Measurements from ENCODE around the gene TFAM. TPM values are rescaled to one million over a fixed set of nuclear protein-coding genes. Genes with fewer than 3 reads are reported as not detected.

The TFAM gene
- 102 and 108 TPM in 2 replicates for total RNA-seq

DNA sequence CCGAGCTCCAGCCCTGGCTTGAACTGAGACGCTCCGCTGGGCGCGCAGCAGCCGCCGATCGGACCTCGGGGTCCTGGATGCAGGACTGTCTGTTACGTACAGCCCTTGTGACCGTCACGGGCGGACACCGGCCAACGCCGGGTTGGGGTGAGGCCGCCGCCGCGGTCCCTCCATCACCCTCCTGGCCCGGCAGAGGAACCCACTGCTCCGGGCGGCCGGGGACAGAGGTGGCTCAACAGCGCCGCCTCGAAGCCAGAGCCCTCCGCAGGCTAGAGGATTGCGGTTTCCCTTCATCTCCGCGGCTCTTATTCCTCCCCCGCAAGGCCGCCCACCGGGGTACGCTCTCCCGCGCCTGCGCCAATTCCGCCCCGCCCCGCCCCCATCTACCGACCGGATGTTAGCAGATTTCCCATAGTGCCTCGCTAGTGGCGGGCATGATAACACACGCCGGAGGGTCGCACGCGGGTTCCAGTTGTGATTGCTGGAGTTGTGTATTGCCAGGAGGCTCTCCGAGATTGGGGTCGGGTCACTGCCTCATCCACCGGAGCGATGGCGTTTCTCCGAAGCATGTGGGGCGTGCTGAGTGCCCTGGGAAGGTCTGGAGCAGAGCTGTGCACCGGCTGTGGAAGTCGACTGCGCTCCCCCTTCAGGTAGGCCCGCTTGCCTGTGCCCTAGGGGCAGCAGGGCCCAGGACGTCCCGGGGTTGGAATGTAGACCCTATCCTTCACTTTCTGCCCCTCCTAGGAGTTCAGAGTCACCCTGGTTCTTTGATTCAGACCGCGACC is at the start of gene TFAM:
TSS of gene TFAM (plus strand) at position 412 of the 785 bp plus-strand sequence. CDS start at position 550, 138 bp downstream.
- intact Hi-C loops (cut with micrococcal nuclease), result loop anchor here (1.0 to 10.0 kb wide), 8 partner anchors 9 to 1850 kb away; partner anchors contain the start of gene CISD1
- H3K27me3 Mint-ChIP-seq, result peaks cover 2% of the 10 kb centered on the region
- DNase-seq, result peak; percentile 98
- no peaks in the 10 kb centered on the region for H3K9me3 Mint-ChIP-seq
- peak within 1 kb of the TSS; percentile 92 for H3K4me3 Mint-ChIP-seq
- H3K4me1 Mint-ChIP-seq, result peaks cover 27% of the 10 kb centered on the region
- peaks cover 32% of the 10 kb centered on the region for H3K36me3 Mint-ChIP-seq (ENCODE audit: low read depth)
- peak within 1 kb of the TSS; percentile 96 for H3K27ac Mint-ChIP-seq

DNA sequence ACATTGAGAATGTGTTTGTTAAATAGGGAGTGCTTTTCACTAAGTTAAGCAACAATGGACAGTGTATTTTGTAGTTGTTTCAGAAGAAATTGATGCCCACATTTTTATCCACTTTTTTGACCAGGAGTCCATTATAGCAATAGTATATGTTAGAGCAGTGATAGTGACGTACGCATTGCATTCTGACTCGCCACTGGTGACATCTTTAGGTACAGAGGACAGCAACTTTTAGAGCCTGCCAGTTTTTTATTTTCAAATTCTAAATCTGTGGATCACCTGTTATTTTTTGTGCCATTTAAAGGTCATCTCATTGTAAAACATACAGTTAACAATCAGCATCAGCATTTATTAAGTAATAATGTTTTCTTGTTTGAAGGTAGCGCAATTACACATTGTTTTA is 49.0 kb upstream of the TFAM start:
- Mint-ChIP-seq H3K27me3 (peaks cover 10% of the 10 kb centered on the region), H3K27ac (no peak overlapping the region), H3K9me3 (peaks cover 4% of the 10 kb centered on the region), H3K36me3 (ENCODE audit: low read depth) (peaks cover 11% of the 10 kb centered on the region), H3K4me1 (peaks cover 29% of the 10 kb centered on the region), H3K4me3 (peak overlapping the region; percentile 98)
- DNase-seq, result no peak
- intact Hi-C loops (cut with micrococcal nuclease), result loop anchor here (5.0 kb wide), 1 partner anchor 34 kb away; no protein-coding TSS in a partner anchor

DNA sequence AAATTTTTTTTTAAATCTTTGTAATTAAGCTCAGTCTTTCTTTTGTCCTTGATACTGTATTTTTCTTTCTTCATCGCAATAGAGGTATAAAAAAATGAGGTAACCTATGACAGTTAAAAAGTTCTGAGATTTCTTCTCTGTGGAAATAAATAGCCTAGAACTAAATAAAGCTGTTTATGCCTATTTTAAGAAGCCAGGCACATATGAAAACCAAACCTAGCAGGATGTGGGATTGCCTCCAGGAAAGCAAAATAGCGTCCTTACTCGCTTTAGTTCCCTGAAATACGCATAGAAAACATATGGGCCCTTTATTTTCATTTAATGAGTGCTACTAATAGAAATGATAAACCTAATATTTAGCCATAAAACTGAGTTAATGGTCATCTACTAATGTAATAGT is 43.8 kb upstream of the TFAM start:
- no peak for DNase-seq
- Mint-ChIP-seq H3K4me1 (peaks cover 25% of the 10 kb centered on the region), H3K9me3 (no peaks in the 10 kb centered on the region), H3K36me3 (ENCODE audit: low read depth) (peaks cover 11% of the 10 kb centered on the region), H3K4me3 (no peak overlapping the region), H3K27me3 (no peaks in the 10 kb centered on the region), H3K27ac (no peak overlapping the region)
- intact Hi-C loops (cut with micrococcal nuclease), result no loop called here

DNA sequence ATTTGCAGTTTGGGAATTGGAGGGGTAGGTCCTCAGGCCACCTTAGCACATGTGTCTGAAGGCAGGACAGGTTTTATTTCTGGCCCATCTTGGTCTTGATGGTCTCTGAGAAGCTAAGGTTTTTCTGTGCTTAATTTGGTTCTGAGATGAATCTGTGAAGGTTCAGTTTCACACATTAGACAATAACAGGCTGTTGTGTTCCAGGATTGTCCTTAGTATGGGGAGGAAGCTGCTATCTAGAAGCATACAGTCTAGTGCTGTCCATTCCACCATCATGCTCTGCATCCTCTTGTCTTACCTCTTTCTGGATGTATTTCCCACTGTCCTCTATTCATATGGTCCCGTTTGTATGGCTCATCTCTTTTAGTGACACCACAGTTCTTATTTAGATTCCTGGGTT is 43.3 kb upstream of the TFAM start:
- Mint-ChIP-seq H3K4me1 (peaks cover 25% of the 10 kb centered on the region), H3K27ac (no peak overlapping the region), H3K27me3 (no peaks in the 10 kb centered on the region), H3K9me3 (no peaks in the 10 kb centered on the region), H3K36me3 (ENCODE audit: low read depth) (peaks cover 12% of the 10 kb centered on the region), H3K4me3 (no peak overlapping the region)
- DNase-seq, result no peak
- intact Hi-C loops (cut with micrococcal nuclease), result no loop called here

DNA sequence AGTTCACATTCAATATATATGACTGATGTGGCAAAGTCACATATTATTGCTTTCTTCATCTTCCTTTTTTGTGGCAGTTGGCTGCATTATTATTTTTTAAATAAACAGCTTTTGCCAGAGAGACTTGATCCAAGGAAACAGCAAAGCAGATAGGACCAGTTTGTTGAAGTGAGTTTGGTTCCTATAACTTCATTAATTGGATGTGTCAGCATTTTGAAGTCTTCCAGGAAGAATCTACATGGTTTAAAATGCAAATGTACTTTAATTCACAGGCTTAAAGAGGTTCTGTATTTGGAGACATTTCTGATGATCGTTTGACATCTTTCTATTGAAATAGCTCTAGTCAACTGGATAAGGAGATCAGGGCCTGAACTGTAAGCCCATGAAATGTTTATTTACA is 37.2 kb upstream of the TFAM start:
- no peaks in the 10 kb centered on the region for H3K27me3 Mint-ChIP-seq
- no peaks in the 10 kb centered on the region for H3K9me3 Mint-ChIP-seq
- H3K27ac Mint-ChIP-seq, result no peak overlapping the region
- no peak for DNase-seq
- intact Hi-C loops (cut with micrococcal nuclease), result no loop called here
- H3K4me3 Mint-ChIP-seq, result no peak overlapping the region
- peaks cover 9% of the 10 kb centered on the region for H3K4me1 Mint-ChIP-seq
- peaks cover 11% of the 10 kb centered on the region for H3K36me3 Mint-ChIP-seq (ENCODE audit: low read depth)

DNA sequence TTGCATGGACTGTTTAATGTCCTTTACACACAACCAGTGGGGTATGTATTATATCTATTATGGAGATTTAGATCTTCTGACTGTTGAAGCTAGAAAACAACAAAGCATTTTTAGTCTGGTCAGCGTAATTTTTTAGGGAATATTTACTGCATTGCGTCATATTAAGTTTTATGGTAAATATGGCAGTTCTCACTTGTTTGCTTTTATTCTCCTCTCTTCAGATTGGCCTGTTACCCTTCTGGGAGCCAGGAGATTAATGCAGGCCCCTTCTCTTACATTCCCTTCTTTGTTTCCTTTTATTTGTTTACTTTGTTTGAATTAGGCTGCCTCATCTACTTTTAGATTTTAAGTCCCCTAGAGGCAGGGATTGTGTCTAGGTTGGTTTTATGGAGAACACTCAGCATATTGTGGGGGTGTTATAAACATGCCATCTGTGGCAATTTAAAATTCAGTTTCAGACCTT is 36.6 kb upstream of the TFAM start:
- H3K36me3 Mint-ChIP-seq (ENCODE audit: low read depth), result peaks cover 11% of the 10 kb centered on the region
- H3K27ac Mint-ChIP-seq, result no peak overlapping the region
- H3K4me3 Mint-ChIP-seq, result no peak overlapping the region
- H3K4me1 Mint-ChIP-seq, result peaks cover 9% of the 10 kb centered on the region
- no peaks in the 10 kb centered on the region for H3K9me3 Mint-ChIP-seq
- intact Hi-C loops (cut with micrococcal nuclease), result no loop called here
- DNase-seq, result no peak
- H3K27me3 Mint-ChIP-seq, result no peaks in the 10 kb centered on the region

DNA sequence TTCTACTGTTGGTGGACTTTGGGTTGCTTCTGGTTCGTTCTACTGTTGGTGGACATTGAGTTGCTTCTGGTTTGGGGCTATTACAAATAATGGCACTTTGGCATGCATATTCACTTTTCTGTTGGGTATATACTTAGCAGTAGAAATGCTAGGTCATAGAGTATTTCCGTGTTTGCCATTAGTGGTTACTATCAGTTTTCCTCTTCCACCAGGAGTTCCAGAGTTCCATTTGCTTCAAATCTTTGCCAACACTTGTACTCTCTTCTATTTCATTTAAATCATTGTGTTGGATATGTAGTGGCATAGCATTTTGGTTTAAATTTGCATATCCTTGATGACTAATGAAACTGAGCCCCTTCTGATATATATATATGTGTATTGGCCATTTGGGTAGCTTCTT is 35.2 kb upstream of the TFAM start:
- peaks cover 9% of the 10 kb centered on the region for H3K36me3 Mint-ChIP-seq (ENCODE audit: low read depth)
- no peak overlapping the region for H3K27ac Mint-ChIP-seq
- H3K27me3 Mint-ChIP-seq, result no peaks in the 10 kb centered on the region
- intact Hi-C loops (cut with micrococcal nuclease), result no loop called here
- H3K4me1 Mint-ChIP-seq, result peaks cover 9% of the 10 kb centered on the region
- DNase-seq, result no peak
- H3K9me3 Mint-ChIP-seq, result no peaks in the 10 kb centered on the region
- no peak overlapping the region for H3K4me3 Mint-ChIP-seq

DNA sequence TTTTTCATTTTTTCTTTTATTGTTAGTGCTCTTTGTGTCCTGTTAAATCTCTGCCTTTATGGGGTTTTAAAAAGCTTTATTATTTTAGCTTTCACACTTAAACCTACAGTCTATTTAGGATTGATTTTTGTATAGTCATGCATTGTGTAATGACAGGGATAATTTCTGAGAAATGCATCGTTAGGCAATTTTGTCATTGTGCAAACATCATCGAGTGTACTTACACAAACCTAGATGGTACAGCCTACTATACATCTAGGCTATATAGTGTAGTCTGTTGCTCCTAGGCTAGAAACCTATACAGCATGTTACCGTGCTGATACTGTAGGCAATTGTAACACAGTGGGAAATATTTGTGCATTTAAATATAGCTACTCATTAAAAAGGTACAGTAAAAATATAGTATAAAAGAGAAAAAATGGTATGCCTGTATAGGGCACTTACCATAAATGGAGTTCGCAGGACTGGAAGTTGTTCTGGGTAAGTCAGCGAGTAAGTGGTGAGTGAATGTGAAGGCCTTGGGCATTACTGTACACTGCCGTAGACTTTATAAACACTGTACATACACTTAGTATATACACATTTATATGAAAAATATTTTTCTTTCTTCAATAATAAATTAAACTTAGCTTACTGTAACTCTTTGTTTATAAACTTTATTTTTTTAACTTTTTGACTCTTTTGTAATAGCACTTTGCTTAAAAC is 34.4 kb upstream of the TFAM start:
- no peak for DNase-seq
- H3K27ac Mint-ChIP-seq, result no peak overlapping the region
- no peaks in the 10 kb centered on the region for H3K9me3 Mint-ChIP-seq
- no peaks in the 10 kb centered on the region for H3K27me3 Mint-ChIP-seq
- intact Hi-C loops (cut with micrococcal nuclease), result no loop called here
- H3K36me3 Mint-ChIP-seq (ENCODE audit: low read depth), result peaks cover 5% of the 10 kb centered on the region
- no peak overlapping the region for H3K4me3 Mint-ChIP-seq
- peaks cover 9% of the 10 kb centered on the region for H3K4me1 Mint-ChIP-seq

DNA sequence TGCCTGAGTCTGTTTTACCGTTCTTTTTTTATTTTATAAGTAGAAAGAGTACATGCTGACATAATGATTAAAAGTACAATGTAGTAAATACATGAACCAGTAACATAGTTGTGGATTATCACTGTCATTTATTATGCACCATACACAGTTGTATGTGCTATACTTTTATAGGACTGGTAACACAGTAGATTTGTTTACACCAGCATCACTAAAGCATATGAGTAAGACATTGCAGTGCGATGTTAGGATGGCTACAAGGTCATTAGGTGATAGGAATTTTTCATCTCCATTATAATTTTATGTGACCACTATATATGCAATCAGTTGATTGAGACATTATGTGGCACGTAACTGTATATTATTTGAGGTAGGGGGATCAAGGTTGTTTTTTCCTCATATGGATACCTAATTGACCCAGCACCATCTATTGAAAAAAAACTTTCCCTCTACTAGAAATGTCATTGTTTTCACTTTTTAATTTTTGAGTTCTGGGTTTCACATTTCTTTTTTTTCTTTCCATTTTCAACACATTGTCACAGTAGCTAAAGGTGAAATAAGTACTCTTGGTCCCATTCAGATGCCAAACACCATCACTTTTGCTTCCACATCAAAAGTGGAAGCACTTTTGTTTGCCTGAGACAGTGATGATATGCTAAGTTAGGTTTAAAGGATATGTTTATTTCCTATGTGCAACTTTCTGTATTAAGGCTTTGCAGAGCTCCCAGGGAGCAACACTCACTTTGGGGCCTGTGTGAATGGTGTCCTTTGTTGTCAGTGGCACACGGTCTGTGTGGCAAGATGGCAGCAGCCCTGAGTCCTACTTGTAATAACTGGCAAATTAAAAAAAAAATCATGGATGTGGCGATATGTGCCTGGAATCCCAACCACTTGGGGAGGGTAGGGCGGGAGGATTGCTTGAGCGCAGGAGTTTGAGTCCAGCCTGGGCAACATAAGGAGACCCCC is 33.3 kb upstream of the TFAM start:
- Mint-ChIP-seq H3K4me3 (no peak overlapping the region), H3K36me3 (ENCODE audit: low read depth) (peaks cover 2% of the 10 kb centered on the region), H3K27me3 (no peaks in the 10 kb centered on the region), H3K27ac (no peak overlapping the region), H3K4me1 (peaks cover 7% of the 10 kb centered on the region), H3K9me3 (no peaks in the 10 kb centered on the region)
- no peak for DNase-seq
- intact Hi-C loops (cut with micrococcal nuclease), result no loop called here

DNA sequence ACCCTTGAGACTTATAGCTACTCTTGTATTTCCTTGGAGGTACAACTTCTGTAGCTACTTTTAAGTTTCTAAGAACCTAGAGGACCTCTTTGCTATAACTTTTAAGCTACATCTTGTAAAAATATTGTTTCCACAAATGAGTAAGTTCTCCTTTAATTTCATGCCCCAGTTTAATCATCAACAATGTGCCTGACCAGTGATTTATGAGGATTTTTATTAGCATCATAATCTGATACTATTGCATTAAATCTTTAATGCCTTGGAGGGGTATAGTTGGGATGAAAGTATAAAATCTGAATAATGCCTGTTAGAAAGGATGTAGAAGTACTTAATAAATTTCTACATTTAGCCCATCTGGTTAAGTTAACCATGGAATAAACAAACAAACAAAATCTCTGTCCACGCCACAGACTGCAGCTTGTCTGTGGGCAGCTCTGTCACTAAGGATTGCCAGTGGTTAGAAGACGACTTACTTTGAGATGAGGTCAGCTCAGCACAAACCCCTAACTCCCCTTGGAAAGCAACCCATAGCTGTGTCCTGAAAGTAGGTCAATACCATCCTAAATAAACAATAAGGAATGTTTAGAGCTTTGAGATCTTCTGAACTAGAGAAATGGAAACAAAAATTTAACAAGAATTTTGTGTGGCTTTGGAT is 32.1 kb upstream of the TFAM start:
- intact Hi-C loops (cut with micrococcal nuclease), result no loop called here
- DNase-seq, result no peak
- Mint-ChIP-seq H3K27ac (no peak overlapping the region), H3K4me1 (peaks cover 7% of the 10 kb centered on the region), H3K36me3 (ENCODE audit: low read depth) (no peaks in the 10 kb centered on the region), H3K4me3 (no peak overlapping the region), H3K27me3 (no peaks in the 10 kb centered on the region), H3K9me3 (no peaks in the 10 kb centered on the region)

DNA sequence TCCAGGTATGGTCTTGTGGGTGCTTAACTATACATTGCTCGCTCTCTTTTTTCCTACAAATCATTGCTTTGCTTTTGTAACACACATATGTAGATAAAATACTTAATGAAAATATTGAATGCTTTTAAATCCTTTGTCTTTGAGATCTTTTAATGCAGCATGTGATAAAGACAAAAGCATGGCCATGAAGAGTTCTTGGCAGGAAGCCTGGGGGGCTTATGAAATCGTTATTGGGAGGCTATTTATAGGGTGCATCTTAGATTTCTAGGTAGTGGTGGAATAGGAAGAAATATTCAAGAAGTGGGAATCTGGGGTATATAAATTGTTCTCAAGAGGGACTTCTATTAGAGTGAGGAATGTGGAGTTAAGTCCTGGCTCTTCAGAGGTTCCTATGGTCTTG is 28.5 kb upstream of the TFAM start:
- Mint-ChIP-seq H3K27ac (no peak overlapping the region), H3K4me1 (peaks cover 17% of the 10 kb centered on the region), H3K9me3 (no peaks in the 10 kb centered on the region), H3K27me3 (no peaks in the 10 kb centered on the region), H3K4me3 (no peak overlapping the region), H3K36me3 (ENCODE audit: low read depth) (peaks cover 5% of the 10 kb centered on the region)
- DNase-seq, result no peak
- intact Hi-C loops (cut with micrococcal nuclease), result no loop called here

DNA sequence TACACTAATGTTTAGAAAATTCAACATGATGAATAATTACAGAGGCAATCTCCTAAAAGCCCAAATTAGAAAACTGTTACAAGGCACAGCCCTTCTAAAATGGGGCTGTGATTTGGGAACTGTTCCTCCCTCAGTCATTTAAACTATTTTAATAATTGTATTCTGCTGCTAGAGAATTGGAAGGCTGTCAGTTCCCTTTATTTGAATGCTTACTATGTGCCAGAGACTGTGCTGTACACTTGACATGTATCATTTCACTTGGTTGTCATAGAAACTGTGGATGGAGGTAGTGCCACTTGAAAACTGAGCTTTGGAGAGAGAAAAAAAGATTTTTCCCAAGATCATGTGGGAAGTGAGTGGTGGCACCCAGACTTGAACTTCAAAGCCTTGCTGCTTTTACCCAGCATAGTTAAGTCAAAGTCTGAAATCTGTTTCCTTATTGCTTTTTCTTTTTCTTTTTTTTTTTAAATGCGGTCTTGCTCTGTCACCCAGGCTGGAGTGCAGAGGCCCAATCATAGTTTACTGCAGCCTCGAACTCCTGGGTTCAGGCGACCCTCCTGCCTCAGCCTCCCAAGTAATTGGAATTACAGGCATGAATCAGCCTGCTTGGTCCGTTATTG is 26.8 kb upstream of the TFAM start:
- Mint-ChIP-seq H3K4me3 (no peak overlapping the region), H3K27ac (no peak overlapping the region), H3K4me1 (peaks cover 13% of the 10 kb centered on the region), H3K9me3 (no peaks in the 10 kb centered on the region), H3K27me3 (no peaks in the 10 kb centered on the region), H3K36me3 (ENCODE audit: low read depth) (peaks cover 8% of the 10 kb centered on the region)
- no peak for DNase-seq
- intact Hi-C loops (cut with micrococcal nuclease), result no loop called here

DNA sequence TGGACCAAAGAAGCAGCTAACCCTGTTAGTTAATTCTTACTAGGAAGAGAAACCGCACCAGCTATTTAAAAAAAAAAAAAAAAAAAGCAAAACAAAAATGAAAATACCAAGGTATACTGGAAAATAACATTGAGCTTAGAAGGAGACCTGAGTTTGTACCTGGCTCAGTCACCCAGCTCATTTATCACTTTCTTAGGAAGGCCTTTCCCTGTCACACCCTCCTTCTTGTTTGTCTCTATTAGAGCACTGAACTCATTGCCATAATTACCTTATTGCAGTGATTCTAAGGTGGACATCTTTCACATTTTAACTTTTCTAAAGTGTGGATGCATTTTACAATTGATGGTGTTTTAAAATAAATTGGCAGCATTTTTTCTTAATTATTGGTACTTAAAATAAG is 26.3 kb upstream of the TFAM start:
- Mint-ChIP-seq H3K27ac (no peak overlapping the region), H3K4me1 (peaks cover 13% of the 10 kb centered on the region), H3K36me3 (ENCODE audit: low read depth) (peaks cover 11% of the 10 kb centered on the region), H3K9me3 (no peaks in the 10 kb centered on the region), H3K4me3 (no peak overlapping the region), H3K27me3 (no peaks in the 10 kb centered on the region)
- intact Hi-C loops (cut with micrococcal nuclease), result no loop called here
- no peak for DNase-seq

Data from activated CD4-positive, alpha-beta T cell treated with anti-CD3 and anti-CD28 coated beads, Interleukin-2, amount 10 ng/mL, durations not matched to agents 24 days and 14 days (primary cell).